Measurements from ENCODE around the gene STUB1. TPM values are rescaled to one million over a fixed set of nuclear protein-coding genes. Genes with fewer than 3 reads are reported as not detected.

Gene STUB1
- total and polyA plus RNA-seq, 2 donors (not counting 1 experiment from before 2014, with no cell fraction given) = 94.3 to 116 TPM

GRCh38 chr16:667113-667779 is 13.0 kb upstream of the STUB1 start:
- CTCF ChIA-PET = interaction anchor here (0.6 to 2.4 kb wide), 2 partner anchors 14 to 484 kb away, joined by 3 to 7 read pairs; no protein-coding TSS in a partner anchor
- H2AFZ ChIP-seq (ENCODE audit: insufficient read depth, low read depth, low read length, poor library complexity, severe bottlenecking) = peak overlapping the region; percentile 94

More at GRCh38 chr16:667113-667779, 13.0 kb upstream of the STUB1 start:
- no peaks in the 10 kb centered on the region for H3K9me3 Mint-ChIP-seq (ENCODE audit: insufficient read depth)
- Histone ChIP-seq H3K27me3 (replicated peaks in 1 of 4; ENCODE audit: control extremely low read depth in 1 of 4, control insufficient read depth in 3 of 4, insufficient read depth in 4 of 4, low read length in 3 of 4) (no peaks in the 10 kb centered on the region), H3K4me2 (replicated peaks; ENCODE audit: low read depth, low read length, poor library complexity, severe bottlenecking) (peak overlapping the region; percentile 99), H3K4me1 (ENCODE audit: control insufficient read depth in 2 of 2, insufficient read depth in 2 of 2, low read length in 2 of 2) (peaks cover 15 to 25% of the 10 kb centered on the region in 2 donors), H3K4me3 (ENCODE audit: control extremely low read depth in 1 of 5, extremely low read depth in 1 of 5, insufficient read depth in 1 of 5, low read depth in 2 of 5, low read length in 4 of 5) (peak overlapping the region in 4 of 5 experiments; percentile 10 to 84 (median 76)), H3K9ac (ENCODE audit: low read length) (peak overlapping the region; percentile 91), H3K79me2 (ENCODE audit: control insufficient read depth, insufficient read depth, low read length) (peaks cover 5% of the 10 kb centered on the region), H3K36me3 (replicated peaks in 1 of 2; ENCODE audit: control extremely low read depth in 1 of 2, control insufficient read depth in 1 of 2, extremely low read depth in 1 of 2, insufficient read depth in 2 of 2, low read length in 1 of 2) (peaks cover 0 to 21% of the 10 kb centered on the region in 2 experiments), H3K27ac (ENCODE audit: low read length in 2 of 2) (peak overlapping the region; percentile 41 to 79), H4K20me1 (ENCODE audit: control insufficient read depth, insufficient read depth, low read length, poor library complexity, severe bottlenecking) (peaks cover 31% of the 10 kb centered on the region), H3K9me3 (ENCODE audit: control extremely low read depth in 1 of 3, control insufficient read depth in 2 of 3, insufficient read depth in 1 of 3, low read length in 2 of 3) (no peaks in the 10 kb centered on the region)
- DNase-seq = no peak
- TF ChIP-seq CTCF (IDR thresholded peaks at IDR 0.05) (no peak), EZH2 (IDR thresholded peaks at IDR 0.05; ENCODE audit: borderline replicate concordance, insufficient read depth, low read depth, low read length, poor library complexity, severe bottlenecking) (no peak)
- H3K4me1 Mint-ChIP-seq = peaks cover 12% of the 10 kb centered on the region
- H3K27ac Mint-ChIP-seq = peak overlapping the region; percentile 92
- POLR2A ChIA-PET = interaction anchor here (0.7 to 1.6 kb wide), 2 partner anchors 17 to 30 kb away, joined by 3 to 4 read pairs; partner anchors contain the start of gene JMJD8
- intact Hi-C loops (cut with micrococcal nuclease) = loop anchor here (1.0 to 5.0 kb wide), 3 partner anchors 18 to 275 kb away; partner anchors contain the start of gene WDR90
- no peak for ATAC-seq (ENCODE audit: low read depth)
- no peaks in the 10 kb centered on the region for H3K27me3 Mint-ChIP-seq
- peak overlapping the region; percentile 86 for H3K4me3 Mint-ChIP-seq
- 93% methylated on average over 21 of the region's 22 CpGs for WGBS (ENCODE audit: insufficient coverage)

Data from B cell (primary cell).